Gastroesophageal sphincter (tissue), 3 donors: ENCODE data around the gene HUNK.

Source experiments
- EP300 ChIP-seq: sonication (generic); formaldehyde crosslinking; IDR thresholded peaks from one replicate; pipeline ENCODE4 v1.6.1; 2017; ENCODE audit warnings: antibody characterized with exemption, mild to moderate bottlenecking
- TF ChIP-seq, protein P1 (sequence below), 4 experiments: fragments of 200-600 bp in 2 of 4; fragments of 450-650 bp in 2 of 4; sonication (generic) in 1 of 4; IDR thresholded peaks; one replicate each; pipeline ENCODE4 v1.5.1; 2017 to 2019; ENCODE audit warnings: antibody characterized with exemption in 4 of 4, mild to moderate bottlenecking in 2 of 4, moderate library complexity in 2 of 4

DNA sequence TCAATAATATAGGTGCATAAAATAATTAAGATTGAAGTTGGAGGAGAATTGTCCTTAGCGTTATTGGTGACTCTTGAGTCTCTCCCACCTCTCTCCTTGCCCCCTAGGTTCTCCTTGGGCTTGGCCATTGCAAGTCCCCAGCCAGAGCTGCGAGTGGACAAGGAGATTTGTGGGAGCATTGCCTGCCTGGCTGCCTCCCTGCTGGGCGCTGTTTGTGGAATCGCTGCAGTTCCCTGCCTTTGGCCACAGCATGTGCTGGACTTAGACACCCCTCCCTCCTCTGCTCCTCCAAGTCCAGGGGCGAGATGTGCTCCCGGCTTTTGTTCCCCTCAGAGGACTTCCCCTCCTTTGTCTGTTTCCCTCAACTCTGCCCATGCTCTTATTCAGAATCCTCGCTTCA lies 21.9 kb upstream of the HUNK start:
- no peak for TF ChIP-seq EP300
- TF ChIP-seq, protein P1, sequence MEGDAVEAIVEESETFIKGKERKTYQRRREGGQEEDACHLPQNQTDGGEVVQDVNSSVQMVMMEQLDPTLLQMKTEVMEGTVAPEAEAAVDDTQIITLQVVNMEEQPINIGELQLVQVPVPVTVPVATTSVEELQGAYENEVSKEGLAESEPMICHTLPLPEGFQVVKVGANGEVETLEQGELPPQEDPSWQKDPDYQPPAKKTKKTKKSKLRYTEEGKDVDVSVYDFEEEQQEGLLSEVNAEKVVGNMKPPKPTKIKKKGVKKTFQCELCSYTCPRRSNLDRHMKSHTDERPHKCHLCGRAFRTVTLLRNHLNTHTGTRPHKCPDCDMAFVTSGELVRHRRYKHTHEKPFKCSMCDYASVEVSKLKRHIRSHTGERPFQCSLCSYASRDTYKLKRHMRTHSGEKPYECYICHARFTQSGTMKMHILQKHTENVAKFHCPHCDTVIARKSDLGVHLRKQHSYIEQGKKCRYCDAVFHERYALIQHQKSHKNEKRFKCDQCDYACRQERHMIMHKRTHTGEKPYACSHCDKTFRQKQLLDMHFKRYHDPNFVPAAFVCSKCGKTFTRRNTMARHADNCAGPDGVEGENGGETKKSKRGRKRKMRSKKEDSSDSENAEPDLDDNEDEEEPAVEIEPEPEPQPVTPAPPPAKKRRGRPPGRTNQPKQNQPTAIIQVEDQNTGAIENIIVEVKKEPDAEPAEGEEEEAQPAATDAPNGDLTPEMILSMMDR (IDR thresholded peaks at IDR 0.05) = no peak
